22Rv1 (cell line): ENCODE results near the gene COLQ.

Experiments used
- ZFX ChIP-seq: fragments of 450-650 bp; IDR thresholded peaks from 2 replicates; pipeline ENCODE4 v1.6.1; 2017; ENCODE audit warnings: antibody characterized with exemption, borderline replicate concordance
- TF ChIP-seq, protein P1 (sequence below): fragments of 450-650 bp; IDR thresholded peaks from 2 replicates; pipeline ENCODE4 v1.5.1; 2017; ENCODE audit warnings: mild to moderate bottlenecking

DNA sequence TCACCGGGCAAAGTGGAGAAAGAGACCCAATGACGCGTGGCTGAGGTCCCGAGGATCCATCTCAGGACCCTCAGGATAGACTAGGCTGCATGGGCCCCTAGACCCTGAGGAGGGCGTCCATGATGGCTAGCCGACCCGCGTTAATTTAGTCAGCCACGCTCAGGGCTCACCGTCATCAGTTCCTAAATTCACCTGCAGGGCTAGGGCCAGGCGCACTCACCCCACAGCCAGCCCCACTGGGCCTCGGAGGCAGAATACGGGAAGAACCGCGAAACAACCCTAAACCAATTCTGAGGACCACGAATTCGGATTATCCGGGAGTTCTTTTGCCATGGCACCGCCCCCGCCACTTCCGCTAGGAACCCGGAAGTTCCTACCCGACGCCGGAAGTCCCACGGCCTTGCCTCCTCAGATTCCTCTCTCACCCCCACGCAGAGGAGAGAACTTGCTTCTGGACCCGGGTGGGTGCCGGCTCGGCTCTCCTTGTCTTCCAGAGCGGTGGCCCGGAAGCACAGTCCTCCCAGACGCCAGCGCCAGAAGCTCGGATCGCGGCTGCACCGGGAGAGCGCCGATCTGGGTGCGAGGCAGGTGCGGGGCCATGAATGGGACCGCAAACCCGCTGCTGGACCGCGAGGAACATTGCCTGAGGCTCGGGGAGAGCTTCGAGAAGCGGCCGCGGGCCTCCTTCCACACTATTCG is 94.2 kb downstream of the COLQ start, which contains the start of the genes EAF1 and METTL6:
- TF ChIP-seq, protein P1, sequence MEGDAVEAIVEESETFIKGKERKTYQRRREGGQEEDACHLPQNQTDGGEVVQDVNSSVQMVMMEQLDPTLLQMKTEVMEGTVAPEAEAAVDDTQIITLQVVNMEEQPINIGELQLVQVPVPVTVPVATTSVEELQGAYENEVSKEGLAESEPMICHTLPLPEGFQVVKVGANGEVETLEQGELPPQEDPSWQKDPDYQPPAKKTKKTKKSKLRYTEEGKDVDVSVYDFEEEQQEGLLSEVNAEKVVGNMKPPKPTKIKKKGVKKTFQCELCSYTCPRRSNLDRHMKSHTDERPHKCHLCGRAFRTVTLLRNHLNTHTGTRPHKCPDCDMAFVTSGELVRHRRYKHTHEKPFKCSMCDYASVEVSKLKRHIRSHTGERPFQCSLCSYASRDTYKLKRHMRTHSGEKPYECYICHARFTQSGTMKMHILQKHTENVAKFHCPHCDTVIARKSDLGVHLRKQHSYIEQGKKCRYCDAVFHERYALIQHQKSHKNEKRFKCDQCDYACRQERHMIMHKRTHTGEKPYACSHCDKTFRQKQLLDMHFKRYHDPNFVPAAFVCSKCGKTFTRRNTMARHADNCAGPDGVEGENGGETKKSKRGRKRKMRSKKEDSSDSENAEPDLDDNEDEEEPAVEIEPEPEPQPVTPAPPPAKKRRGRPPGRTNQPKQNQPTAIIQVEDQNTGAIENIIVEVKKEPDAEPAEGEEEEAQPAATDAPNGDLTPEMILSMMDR = no peak
- no peak for TF ChIP-seq ZFX
